Suprapubic skin (tissue), 4 donors: ENCODE results near the gene MFSD2A.

Experiments used
- POLR2A ChIP-seq, 2 donors: fragments of 450-650 bp; IDR thresholded peaks; one replicate each; pipeline ENCODE4 v1.6.1; 2017; ENCODE audit warnings: antibody characterized with exemption in 2 of 2, mild to moderate bottlenecking in 2 of 2, moderate library complexity in 2 of 2
- POLR2AphosphoS5 ChIP-seq, 3 donors: sonication (generic); formaldehyde crosslinking; IDR thresholded peaks; one replicate each; pipeline ENCODE4 v1.6.1; 2017; ENCODE audit warnings: antibody characterized with exemption in 3 of 3
- TF ChIP-seq, protein P1 (sequence below), 2 donors: fragments of 200-600 bp in 1 of 2; fragments of 450-650 bp in 1 of 2; sonication (generic) in 1 of 2; IDR thresholded peaks; one replicate each; pipeline ENCODE4 v1.5.1; 2016 to 2019; ENCODE audit warnings: antibody characterized with exemption in 2 of 2, mild to moderate bottlenecking in 1 of 2, moderate library complexity in 1 of 2

DNA sequence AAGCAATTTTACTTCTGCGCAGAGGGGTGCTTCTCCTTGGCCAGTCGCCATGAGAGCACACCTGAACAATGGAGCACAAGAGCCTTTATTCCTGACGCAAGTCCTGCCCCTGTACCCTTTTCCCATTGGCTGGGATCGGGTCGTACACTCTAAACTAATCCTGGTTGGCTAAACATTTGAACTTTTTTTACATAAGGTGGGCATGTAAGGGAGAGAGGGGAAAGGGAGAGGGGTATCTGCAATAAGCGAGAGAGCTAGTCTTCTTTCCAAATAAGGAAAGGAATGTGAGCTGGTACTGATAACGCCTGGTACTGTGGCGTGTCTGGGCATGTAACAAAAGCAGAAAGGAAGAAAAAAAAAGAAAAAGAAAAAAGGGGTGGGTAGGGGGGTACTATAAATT, 21.8 kb downstream of the MFSD2A start:
- no peak for TF ChIP-seq POLR2AphosphoS5 (IDR thresholded peaks at IDR 0.05)
- TF ChIP-seq, protein P1, sequence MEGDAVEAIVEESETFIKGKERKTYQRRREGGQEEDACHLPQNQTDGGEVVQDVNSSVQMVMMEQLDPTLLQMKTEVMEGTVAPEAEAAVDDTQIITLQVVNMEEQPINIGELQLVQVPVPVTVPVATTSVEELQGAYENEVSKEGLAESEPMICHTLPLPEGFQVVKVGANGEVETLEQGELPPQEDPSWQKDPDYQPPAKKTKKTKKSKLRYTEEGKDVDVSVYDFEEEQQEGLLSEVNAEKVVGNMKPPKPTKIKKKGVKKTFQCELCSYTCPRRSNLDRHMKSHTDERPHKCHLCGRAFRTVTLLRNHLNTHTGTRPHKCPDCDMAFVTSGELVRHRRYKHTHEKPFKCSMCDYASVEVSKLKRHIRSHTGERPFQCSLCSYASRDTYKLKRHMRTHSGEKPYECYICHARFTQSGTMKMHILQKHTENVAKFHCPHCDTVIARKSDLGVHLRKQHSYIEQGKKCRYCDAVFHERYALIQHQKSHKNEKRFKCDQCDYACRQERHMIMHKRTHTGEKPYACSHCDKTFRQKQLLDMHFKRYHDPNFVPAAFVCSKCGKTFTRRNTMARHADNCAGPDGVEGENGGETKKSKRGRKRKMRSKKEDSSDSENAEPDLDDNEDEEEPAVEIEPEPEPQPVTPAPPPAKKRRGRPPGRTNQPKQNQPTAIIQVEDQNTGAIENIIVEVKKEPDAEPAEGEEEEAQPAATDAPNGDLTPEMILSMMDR (IDR thresholded peaks at IDR 0.05) = no peak
- no peak for TF ChIP-seq POLR2A (IDR thresholded peaks at IDR 0.05)
